Stimulated activated CD8-positive, alpha-beta memory T cell treated with anti-CD3 and anti-CD28 coated beads, Interleukin-4, amount 100 ng/mL, for 1 hour (primary cell): ENCODE measurements around the gene AGAP3.
A peak's percentile ranks its signal among the peaks of the same experiment; 100 is the strongest.

Experiments
- DNase-seq, 2 donors: peaks; one replicate each; pipeline ENCODE4 v3.0.0-alpha.2; 2020; ENCODE audit warnings: low read depth in 2 of 2, low spot score in 1 of 2

Gene AGAP3

DNA sequence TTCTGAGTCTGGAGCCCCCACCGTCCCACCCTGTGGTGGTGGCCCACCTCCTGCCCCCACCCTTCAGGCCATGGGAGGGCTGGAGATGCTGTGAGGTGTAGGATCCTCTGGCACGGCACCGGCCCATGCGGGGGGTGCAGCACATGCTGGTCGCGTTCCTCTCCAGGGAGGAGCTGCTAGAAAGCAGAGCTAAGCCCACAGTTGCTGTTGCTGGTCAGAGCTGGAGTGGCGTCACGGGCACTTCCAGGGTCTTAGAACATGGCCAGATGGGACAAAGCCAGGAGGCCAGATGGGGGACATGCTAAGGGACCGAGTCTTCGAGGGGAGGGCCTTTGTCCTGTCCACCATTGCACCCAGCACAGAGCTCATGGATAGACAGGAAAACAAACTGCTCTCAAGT is 21.6 kb downstream of the AGAP3 start:
- no peak for DNase-seq

DNA sequence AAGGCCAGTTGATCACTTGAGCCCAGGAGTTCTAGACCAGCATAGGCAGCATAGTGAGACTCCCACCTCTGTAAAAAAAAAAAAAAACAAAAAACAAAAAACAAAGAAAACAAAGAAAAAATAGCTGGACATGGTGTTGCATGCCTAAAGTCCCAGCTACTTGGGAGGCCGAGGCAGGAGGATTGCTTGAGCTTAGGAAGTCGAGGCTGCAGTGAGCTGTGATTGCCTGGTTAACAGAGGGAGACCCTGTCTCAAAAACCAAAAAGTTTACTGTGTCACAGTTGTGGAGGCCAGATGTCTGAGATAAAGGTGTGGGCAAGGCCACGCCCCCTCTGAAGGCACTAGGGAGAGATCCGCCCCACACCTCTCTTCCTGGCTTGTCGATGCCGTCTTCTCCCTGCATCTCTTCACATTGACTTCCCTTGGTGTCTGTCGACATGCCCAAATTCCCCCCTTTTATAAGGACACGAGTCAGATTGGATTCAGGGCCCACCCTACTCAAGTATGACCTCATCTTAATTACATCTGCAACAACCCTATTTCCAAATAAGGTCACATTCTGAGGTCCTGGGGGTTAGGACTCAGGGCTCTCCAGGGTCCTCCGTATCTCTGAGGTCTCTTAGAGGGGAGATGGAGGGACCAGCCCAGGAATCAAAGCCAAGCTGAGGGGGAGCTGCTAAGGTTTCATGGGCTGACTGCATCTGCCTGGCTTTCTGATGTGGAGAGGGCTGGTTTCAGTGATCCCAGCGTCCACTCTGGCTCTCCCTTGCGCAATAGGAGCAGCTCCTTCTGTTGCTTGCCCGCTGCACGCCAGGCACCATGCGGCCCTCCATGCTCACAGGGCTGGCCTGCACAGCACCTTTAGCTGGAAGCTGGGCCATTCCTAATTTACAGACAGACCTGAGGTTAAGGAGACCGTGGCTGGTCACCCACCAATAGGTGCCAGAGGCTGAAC is 23.1 kb downstream of the AGAP3 start:
- no peak for DNase-seq

DNA sequence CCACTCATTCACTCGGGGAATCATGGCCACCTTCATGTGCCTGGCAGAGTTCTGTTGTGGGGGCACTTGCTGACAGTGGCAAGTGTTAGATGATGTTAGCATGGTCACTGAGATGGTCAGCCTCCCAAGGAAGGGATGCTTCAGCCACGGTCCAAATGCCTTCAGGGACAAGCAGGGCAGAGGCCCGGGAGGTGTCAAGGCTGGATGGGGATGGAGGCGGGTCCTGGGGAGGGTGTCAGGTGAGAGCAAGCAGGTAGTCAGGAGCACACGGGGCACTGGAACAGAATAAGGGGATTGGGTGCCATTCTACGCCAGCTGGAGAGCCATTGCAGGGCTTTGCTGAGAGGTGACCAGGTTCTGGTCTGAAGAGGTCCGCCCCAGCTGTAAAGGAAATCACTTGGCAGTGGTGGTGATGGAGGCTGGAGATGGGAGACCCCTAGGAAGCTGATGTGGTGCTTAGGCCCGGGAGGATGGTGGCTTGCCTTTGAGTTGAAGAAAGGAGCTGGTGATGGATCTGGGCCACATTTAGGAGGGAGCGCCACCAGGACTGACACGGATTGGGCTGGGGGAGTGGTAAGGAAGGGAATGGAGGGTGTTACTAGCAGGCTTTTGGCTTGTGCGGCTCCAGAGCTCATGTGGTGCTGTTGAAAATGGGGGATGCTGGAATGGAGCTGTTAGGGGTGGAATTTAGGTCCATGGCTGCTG is 24.1 kb downstream of the AGAP3 start:
- no peak for DNase-seq

DNA sequence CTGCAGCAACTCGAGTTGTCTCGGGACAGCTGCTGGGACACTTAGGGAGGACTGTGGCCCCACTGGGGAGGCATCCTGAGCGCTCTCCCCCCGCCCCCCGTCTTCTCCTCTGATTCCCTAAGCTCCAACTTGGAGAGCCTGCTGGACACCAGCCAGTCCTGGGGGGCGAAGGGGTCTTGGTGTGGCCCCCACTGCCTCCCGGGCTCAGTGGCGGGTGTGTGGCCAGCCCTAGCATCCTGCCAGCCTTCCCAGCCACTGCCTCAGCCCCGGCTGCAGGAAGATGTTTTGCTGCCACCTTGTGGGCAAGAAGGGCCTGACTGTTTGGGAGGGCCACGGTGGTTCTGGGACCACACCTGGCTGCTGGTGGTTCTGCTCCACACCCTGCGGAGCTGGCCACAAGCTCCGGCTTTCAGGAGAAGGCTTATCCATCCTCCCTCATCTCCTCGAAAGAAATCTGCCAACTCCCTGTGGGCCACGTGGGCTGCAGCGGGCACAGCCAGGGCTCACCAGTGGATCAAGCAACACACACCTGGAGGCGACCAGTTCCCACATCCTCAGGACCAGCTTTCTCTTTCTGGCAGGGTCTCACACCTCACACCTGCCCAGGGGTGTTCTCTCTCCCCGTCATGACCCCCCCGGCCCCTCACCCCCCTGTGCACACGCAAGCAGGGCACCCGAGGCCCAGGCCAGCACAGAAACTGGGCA is 24.8 kb downstream of the AGAP3 start:
- DNase-seq, result peak; percentile 28 to 57

DNA sequence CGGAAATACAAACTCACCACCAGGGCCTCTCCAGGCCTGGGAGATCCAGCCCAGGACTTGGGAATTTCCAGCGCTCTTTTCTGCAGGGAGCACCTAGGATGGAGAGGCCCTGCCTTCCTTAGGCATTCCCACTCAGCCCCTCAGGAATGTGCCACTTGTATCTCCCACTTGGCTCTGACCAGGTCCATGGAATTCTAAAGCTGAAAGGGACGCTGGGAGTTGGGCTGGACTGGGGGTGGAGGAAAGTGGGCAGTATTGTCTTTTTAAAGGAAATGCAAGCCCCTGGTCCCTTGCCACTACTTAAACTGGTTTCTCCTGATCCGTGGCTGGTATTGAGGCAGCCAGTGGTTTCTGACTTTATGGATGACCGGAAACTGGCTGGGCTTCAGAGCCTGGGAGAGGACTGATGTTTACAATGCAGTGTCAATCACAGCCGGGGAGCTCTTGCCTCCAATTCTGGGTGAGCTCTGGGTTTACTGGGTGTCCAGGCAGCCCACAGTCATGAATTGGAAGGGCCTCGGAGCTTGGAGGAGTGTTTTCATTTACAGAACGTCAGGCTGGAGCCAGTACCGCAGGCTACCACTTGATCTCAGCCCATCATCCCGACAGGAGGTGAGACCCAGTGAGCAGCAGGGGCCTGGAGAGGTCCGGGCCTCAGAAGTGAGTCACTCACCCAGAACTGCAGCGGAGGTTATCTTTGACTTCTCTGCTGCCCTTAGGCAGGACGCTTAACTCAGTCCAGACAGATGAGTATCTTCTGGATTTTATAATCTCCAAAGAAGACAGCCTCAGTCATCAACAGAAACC is 27.3 kb downstream of the AGAP3 start:
- DNase-seq, result no peak

DNA sequence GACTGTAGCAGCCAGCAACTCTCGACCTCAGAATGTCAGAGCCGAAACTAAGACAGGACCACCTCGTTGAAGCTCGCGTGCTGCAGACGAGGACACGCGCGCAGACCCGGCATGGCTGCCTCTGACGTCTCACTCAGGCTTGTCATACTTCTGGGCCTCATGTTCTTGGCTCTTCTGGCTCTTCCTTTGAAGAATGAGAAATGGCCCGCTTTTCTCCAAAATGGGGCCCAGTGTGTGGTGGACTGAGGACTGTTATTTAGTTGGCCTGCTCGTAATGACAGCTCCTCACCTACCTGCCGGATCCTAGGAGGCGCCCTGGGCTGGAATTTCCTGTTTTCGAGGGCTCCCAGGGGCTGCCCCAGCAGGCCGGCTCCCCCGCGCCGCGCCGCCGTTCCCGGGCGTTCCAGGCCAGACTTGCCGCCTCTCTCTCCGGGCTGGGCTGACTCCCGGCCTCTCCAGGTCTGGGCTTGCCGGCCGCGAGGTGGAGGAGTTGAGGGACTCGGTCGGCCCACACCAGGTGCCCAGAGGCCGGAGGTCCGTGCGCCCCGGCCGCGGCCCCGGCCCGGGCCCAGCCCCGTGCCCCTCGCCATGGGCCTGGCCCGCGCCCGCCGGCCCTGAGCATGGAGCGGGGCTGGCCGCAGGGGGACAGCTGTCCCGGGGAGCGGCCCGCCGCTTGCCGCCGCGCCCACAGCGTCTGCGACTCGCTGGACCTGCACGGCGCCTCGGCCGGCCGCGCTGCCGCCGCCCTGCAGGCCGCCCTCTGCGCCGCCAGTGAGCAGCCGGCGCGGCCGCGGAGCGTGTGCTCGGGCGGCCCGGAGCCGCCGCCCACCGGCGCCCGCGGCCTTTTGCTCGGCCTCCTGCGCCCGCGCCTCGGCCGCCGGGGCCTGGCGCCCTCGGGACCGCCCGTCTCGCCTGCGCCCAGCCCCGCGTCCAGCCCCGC is 28.1 kb downstream of the AGAP3 start:
- no peak for DNase-seq

DNA sequence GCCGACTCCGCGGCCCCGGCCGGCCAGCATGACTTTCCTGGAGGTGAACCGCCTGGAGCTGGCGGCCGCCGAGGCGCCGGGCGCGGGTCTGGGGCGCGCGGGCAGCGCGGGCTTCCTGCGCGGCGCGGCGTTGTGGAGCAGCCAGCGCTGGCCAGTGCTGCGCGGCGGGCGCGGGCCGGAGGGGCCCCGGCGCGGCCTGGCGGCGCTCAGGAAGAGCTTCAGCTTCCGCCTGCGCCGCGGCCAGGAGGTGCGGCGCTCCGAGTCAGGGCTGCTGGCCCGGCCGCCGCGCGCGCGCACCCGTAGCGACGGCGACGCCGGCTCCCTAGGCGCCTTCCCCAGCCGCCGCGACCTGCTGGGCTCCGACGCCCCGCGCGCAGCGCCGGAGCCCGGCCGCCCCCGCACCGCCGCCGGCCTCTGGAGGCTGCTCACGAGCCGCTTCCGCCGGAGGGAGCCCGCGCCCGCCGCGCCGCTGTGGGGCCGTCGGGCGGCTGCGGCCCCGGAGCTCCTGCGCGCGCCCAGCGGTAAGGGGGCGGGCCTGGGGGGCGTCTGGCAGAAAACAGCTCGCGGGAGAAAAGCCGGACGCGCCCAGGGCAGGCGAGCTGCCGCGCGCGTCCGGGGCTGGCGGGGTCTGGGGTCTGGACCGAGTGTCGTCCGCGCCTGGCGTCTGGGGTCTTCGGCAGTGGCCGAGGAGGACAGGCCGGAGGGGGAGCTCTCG is 29.0 kb downstream of the AGAP3 start:
- DNase-seq, result no peak

DNA sequence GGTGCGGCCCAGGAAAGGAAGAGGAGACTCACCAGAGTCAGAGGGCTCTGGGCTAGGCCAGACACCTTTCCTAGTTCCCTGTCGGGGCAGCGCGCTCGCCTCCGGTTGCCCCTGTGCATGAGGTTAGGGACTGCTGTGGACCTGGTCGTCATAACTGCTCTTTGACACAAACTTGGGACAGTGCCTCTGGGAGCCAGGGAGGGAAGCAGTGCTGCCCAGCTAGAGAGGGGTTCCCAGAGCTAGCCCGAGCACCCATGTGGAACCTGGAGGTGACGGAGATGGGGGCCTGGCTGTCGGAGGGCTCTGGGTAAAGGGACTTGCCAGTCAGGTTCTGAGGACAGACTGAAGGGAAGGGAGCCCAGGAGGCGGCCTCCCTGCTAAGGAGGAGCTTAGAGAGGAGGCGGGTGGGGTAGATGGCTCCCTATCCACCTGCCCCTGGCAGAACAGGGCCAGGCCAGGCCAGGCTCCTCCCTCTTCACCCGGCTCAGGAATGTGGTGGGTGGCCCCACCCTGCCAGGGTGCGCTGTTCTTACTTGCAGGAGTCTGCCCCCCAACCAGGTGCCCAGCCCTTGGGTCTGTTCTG is 29.7 kb downstream of the AGAP3 start:
- DNase-seq, result no peak

DNA sequence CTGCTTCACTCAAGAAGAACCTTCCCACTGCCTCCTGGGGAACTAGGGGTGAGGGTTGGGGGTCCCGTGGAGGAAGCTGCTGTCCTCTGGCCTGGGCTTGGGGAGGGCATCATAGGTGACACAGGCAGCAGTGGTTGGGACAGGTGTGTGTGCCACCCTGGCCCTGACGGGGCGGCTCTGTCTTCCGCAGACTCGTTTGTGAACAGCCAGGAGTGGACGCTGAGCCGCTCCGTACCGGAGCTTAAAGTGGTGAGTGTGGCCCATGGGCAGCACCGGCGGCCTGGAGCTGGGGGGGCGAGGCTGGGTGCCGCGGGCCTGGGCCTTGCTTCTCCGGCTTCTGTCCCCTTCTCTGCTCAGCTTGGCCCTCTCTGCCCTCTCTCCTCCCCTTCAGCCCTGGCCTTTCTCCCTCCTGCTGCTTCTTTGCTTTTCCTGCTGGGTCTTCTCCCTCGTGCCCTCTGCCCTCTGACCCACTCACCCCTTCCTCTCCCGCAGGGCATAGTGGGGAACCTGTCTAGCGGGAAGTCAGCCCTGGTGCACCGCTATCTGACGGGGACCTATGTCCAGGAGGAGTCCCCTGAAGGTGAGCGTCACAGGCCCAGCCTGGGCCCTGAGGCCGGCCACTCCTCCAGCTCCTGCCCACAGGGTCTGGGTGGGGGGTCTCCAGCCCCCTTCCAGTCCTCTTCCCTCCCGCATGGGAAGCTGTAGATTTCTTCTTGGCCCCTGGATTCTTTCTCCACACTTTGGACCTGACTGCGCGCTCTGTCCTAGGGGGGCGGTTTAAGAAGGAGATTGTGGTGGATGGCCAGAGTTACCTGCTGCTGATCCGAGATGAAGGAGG is 30.5 kb downstream of the AGAP3 start:
- no peak for DNase-seq

DNA sequence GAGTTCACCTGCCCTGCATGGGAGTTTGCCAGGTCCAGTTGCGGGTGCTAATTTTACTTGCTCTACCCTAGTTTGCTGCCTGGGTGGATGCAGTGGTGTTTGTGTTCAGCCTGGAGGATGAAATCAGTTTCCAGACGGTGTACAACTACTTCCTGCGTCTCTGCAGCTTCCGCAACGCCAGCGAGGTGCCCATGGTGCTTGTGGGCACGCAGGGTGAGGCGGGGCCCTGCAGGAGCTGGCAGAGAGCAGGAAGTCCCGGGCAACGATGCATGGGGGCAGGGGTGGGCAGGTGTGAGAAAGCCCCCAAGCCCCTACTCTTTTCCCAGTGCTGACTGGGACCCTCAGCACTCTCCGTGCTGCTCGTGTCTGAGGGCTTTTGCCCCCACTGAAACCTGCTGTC is 31.3 kb downstream of the AGAP3 start:
- peak in 1 of 2 donors; percentile 11 for DNase-seq

DNA sequence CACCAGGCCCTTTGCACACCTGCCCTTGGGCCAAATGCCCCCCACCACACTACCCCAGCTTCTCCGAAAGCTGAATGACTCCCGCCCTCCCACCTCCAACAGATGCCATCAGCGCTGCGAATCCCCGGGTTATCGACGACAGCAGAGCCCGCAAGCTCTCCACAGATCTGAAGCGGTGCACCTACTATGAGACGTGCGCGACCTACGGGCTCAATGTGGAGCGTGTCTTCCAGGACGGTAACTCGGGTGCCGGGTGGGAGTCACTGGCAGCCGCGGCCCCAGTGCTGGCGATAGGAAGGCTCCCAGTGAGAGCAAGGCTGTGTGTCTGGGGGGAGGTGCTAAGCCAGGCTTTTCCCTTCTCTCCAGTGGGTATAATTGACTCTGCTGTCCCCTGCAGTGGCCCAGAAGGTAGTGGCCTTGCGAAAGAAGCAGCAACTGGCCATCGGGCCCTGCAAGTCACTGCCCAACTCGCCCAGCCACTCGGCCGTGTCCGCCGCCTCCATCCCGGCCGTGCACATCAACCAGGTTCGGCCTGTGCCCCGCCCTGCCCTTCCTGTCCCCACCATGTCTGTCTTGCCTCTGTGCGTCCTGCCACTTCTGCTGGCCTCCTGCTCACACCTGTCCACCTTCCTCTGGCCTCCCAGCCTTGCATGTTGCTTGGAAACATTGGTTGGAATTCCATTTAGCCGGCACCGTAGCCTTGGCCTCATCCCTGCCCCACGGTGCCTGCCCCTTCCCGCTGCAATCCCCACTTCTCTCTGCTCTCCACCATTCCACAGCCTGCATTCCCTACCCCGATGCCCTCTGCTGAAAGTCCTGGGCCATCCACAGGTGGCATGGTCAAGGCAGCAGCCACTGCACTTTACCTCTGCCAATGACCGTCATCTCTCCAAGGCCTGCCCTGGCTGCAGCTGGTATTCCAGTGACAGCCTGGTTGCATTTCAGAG is 32.1 kb downstream of the AGAP3 start:
- DNase-seq, result no peak

DNA sequence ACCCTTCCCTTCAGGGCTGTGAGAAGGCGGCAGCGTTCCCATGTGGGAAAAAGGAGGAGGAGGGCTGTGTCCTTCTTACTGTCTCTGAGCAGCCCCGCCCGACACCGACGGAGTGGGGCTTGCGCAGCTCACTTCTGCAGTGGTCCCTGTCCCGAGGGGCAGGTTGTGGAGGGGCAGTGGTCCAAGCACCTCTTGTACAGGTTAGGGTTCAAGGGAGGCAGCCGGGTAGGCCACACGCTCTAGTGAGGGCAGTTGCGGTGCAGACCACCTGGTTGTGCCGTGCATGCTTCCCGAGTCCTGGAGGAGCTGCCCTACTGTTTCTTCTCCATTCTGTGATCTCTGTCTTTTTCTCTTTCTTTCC is 32.8 kb downstream of the AGAP3 start:
- DNase-seq, result no peak

DNA sequence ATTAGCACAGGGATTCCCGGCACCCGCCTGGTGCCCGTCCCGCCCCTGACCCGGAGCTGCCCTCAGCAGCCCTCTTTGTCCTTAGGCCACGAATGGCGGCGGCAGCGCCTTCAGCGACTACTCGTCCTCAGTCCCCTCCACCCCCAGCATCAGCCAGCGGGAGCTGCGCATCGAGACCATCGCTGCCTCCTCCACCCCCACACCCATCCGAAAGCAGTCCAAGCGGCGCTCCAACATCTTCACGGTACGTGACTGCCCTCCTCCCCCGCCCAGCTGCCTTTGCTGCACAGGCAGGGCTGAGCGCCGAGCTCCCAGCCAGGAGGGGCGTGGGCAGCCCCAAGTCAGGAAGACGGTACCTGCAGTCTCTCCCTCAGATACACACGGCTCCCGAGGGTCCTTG is 33.6 kb downstream of the AGAP3 start:
- DNase-seq, result no peak

DNA sequence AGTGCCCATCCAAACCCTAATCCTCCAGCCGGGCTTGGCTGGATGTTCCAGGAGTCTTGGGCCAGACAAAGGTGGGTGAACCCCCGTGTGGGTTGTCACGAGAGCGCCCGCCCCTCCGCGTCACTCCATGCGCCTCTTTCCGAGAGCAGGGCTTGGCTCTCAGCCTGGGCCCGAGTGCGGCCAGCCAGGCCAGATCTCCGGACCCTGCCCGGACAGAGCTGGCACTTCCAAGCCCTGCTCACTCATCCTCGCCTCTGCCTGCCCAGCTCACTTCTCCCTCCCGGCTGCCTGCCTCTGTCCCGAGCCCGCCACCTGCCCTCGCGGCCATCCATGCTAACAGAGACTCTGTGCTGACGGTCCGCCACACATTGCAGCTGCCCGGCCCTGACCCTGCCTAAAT is 34.6 kb downstream of the AGAP3 start:
- DNase-seq, result no peak

DNA sequence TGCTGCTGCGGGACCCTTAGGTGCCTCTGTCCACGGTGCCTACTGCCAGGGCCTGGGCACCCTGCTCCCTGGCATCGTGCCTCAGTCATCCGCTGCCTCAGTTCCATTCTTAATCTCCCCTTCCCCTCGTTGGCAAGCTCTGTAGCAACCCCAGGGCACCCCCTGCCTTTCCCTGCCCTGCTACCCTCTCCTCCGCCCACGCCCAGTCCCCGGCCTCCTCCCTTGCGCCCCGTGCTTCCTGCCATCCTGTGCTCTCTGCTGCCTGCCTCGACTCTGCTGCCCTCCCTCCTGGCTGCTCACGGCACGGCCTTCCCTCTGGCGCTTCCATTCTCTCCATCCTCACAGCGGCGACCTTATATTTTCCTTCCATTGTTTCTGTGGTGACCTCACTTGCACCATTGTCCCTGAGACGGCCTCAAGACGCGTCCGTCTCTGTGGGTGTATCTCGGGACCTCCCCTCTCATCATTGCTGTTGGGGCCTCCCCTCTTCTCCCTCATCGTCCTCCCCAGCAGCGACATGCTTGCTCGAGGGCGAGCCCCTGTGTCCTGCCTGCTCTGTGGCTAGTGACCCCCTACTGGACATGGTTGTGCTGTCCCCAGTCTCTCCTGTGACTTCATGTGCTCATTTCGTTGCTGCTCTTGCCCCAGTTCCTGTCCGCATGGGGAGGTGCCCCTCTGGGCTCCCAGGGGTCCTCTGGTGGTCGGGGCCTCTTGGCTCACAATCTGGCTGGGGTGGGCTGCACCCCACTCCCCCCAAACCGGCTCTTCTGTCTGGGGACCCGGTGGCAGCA is 35.3 kb downstream of the AGAP3 start:
- no peak for DNase-seq

DNA sequence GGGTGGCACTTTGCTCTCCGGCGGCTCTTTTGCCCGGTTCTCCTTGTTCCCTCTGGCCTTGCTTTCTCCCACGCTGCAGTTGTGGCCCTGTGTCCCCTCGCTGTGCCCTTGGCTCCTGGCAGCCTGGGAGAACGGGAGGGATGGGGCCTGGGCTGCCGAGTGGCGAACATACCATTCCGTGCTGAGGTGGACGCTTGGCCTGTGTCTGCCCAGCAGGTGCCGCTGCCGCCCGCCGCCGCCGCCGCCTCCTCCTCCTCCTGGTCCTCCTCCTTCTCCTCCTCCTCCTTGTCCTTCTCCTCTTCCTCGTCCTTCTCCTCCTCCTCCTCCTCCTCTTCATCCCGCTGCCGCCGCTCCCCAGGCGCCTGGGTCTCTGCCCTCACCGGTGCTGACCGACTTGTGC is 36.0 kb downstream of the AGAP3 start:
- no peak for DNase-seq
